Epidermal melanocyte (primary cell): ENCODE data around the gene EMILIN3.

ENCODE experiments used
- DNase-seq: peaks from one replicate; pipeline ENCODE4 v3.0.0; 2011; ENCODE audit warnings: low spot score; ENCODE audit not compliant: insufficient read length

The EMILIN3 gene

DNA sequence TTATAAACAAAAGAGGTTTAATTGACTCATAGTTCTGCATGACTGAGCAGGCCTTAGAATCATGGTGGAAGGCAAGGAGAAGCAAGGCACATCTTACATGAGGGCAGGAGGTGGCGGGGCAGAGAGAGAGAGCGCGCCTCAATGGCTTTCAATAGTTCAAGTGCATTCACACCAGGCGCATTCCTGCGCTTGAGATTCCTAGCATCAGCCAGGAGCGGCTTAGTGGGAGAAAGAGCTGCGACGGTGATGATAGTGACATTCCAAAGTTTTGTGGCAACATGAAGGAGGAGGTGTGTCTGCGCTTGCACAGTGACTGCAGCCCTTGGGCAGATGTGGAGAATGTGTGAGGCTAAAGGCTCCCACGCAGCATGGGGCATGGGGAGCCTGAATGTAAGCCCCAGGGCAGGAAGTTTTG lies 25.0 kb upstream of the EMILIN3 start:
- DNase-seq: no peak

DNA sequence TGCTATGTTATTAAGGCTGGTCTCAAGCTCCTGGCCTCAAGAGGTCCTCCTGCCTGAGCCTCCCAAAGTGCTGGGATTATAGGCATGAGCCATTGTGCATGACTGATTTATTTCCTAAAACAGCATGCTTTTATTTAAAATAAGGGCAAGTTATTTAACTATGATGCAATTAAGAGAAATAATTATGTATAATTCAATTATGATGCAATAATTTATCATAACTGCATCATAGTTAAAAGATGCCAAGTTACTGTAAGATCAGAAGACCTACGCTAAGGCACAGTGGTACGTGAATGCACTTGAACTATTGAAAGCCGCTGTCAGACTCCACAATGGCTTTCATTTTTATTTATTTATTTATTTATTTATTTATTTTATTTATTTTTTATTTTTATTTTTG lies 24.3 kb upstream of the EMILIN3 start:
- no peak for DNase-seq

DNA sequence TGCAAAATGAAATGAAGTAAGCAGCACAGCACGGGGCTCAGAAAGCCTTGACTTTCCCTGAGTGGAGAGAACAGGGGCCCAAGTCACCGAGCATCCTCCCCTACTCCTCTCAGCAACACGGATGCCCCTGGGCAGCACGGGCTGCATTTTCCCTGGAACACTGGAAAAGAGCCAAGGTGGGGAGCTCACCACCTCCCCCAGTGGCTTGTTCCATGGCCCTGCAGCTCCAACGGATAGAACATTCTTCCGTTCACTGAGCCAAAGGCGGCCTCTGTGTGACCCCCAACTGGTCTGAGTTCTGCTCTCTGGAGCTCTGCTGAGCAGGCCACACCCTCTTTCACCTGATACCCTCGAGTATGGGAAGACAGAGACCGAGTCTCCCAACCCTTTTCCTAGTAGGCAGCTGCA lies 20.8 kb upstream of the EMILIN3 start:
- DNase-seq: no peak

DNA sequence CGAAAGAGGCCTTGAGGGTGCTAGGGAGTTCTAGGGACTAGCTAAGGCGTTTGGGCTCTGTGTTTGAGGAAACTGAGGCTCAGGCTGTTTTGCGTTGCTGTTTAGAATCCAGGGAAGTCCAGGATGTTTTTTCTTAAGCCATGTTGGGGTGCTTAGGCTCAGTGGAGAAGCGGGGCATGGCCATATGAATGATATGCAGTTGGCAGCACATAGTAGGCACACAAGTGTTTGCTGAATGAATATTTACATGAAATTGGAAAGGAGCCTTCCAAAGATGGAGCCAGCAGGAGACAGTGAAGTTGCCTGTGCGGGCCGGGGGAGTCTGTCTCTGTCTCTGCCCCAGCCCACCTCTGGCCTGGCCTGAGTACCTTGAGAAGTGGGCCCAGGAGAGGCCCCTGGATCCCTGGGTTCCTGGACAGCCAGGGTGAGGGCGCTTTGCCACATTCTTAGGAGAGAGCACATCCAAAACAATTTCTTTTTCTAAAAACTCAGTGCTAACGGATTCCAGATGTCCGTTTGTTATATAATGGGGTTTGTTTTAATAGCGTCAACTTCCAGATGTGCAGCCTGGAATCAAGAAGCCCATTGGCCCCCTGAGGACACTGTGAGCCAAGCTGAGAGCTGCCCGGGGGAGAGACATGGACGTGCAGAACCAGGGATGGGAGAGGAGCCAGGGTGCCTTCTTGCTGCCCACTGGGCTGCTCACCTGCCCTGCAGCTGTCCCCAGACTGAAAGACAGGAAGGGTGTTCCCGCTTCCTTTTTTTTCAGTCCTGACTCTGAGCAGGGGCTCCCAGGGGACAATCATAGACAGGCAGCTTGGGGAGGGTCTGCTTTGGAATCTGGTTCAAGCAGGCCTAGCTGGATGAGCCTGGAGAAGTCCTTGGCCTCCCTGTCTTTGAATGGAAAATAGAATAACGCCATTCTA lies 20.1 kb upstream of the EMILIN3 start:
- DNase-seq: peak; percentile 71

DNA sequence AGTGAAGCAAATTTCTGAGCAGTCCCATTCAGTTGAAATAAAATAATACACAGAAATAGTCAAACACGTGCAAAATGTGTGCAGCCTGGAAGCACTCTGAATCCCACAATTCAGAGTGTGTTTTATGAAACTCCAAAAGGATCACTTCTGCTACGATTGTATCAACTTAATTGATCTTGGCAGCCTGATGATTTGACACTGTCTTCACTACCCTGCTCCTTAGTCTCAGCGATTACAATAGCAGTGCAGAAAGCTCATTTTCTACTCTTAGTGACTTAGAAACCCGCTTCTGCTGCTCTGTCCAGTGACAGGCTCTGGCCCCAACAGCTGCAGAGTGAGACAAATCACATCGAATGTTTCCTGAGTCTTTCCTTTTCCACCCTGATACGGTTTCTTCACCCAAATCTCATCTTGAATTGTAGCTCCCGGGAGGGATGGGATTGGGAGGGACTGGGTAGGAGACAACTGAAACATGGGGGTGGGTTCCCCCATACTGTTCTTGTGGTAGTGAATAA lies 16.2 kb upstream of the EMILIN3 start:
- no peak for DNase-seq

DNA sequence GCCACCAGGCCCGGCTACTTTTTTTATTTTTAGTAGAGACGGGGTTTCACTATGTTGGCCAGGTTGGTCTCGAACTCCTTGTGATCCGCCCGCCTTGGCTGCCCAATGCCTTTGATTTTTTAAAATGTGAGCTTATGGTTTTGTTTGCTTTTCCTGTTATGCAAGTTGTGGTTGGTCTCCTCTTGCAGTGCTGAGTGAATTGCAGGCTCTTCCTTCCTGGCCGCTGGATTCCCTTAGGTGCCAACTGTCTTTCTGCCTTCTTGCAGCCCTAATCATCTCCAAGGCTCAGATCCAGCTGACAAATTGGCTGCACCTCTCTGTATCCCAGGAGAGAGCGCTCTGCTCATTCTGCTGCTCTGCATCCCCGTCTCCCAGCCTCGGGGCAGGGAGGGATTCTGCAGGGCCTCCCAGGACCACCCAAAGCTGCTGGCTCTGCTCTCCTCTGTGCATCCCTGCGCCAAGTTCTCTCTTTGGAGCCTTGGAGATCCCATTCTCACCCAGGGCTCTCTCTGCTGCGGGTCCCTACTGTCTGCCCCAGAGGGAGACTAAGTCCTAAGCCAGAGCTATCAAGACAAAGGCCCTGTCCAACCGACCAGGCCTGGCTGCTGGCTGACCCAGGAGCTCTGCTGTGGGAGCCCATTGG lies 14.1 kb upstream of the EMILIN3 start:
- no peak for DNase-seq

DNA sequence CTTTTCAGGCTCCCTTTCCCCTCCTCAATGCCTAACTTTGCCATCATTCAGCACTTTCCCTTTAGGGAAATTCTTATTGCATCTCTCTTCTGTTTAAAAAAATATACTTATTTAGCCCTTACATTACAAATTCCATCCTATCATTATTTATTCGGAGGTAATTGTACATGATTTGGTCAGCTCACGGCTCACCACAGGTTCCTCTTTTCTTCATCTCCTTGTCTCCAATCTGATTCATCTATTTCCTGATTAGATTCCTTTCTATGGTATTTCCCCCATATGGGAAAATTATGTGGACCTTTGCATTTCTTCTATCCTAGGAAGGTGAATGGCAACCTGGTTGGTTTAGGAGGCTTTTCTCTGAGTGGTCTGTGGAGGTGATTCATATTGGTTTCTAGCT lies 12.9 kb upstream of the EMILIN3 start:
- no peak for DNase-seq

DNA sequence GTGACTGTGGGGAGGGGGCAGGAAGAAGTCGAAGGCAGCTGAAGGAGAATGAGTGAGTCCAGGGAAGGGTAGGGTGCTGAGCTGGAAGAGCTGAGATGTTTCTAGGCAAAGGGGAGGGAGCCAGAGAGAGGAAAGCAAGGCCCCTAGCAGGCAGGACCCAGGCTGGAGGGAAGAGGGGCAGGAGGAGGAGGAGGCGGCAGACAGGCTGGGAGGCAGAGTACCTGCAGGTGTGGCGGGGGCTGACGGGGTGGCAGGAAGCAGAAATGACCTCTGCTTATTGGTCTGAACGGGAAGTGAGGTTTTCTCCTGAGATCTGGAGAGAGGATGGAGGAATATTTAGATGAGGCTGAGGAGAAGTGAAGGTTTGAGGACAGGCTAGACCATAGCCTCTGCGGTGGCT lies 10.7 kb upstream of the EMILIN3 start:
- no peak for DNase-seq

DNA sequence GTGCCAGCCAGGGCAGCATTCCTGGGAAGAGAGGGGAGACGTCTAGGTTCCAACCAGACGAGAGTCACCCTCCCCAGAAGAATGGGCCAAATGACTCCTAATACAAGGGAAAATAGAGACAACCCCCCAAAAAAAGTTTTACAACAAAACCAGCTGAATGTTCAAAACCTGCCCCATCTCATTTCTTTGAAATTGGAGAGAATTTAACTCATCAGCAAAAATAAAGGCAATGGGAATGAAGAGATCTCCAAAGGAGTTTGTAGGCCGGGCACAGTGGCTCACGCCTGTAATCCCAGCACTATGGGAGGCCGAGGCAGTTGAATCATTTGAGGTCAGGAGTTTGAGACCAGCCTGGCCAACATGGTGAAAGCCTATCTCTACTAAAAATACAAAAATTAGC lies 9.7 kb upstream of the EMILIN3 start:
- DNase-seq: no peak

DNA sequence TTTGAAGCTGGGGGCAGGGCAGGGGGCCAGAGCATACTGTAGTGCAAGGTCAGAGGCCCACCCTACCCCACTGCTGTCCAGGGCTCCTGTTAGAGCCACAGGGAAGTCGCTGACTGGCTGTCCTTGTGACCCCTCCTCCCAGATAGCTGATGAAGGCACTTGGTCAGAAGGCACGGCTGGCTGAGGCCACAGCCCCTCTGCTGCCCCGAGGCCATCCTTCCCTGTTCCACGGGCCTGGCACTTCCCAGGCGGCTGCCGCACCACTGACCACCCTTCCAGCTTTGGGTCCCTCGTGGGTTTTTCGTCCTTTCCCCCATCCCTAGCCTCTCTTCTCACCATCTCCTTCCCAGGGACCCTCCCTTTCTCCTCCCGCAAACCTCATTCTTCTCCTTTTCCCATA lies 9.2 kb upstream of the EMILIN3 start:
- no peak for DNase-seq

DNA sequence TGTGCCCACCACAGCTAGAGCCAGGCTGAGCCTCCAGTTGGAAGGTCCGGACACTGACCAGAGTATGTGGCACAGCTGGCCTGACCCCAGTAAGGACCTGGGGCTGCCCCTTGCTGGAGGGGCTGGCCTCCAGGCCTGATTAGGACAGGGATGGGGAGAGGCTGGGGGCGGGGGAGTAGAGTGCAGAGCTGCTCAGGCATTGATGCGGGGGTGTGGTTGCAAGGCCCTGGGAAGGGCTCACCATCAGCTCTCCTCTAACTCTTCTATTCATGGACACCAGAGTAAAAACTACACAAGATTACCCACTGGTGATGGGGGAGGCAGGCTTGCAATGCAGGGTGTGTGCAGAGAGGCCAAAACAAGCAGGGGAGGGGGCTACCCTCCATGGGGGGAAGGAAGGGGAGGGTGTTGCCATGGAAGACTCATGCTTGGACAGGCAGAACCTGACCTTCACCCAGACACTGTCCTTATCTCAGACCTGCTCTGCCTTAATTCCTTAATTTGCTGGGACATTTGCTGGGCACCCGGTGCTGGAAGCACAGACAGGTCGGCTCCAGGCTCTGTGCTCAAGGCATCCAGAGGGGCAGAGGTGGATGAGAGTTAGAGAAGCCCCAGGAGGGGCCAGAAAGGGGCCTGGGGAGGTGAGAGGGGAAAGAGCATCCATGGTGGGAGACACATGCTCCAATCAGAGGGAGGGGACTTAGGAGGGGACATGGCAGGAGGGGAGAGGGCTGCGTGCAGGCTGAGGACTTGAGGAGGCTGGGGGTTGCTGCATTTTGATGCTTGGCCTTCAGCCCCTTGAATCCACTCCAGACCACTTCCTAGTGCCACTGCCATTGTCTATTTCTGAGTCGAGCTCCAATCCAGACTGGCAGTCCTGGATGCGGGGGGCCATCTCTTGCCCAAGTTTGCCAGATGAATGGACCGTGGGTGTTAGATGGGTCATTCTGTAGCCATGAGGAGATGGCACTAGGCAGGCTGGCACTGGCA lies 7.6 kb upstream of the EMILIN3 start:
- DNase-seq: no peak

DNA sequence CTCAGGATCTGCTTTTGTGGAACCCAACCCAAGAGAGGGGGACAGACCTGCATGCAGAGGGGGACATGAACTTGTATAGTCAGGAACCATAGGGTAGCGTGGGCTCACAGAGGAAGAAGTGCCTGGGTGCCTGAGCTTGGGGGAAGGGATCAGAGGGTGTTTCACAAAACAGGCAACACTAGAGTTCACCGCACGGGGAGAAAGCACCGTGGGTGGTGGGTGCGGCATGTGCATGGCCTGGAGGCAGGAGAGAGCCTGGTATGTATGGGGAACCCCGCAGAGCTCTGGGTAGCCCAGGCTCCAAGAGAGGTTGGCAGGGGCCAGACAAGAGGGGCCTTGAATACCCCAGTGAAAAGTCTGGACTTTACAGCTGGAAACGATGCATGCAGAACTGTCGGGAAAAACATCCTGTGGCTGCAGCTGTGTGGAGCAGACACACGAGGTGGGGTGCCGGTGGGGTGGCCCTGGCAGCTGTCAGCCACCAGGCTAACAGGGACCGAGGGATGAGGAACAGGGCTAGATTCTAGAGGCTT lies 6.7 kb upstream of the EMILIN3 start:
- no peak for DNase-seq

DNA sequence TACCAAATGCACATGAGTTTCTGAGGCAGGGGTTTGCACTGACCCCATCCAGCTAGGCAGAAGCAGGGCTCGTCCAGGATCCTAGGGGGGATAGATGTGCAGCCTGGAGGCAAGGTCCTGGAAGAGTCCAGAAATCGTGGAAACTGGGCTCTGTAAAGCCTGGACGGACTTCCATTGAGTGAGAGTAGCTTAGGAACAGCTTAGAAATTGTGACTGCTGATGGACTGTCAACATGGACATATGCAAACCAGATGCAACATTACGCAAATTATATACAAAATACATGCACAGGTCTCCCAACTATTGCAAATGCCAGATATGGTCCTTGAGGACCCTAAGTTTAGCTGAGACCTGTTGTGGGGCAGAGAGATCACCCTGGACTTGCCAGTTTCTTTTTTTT lies 4.8 kb upstream of the EMILIN3 start:
- DNase-seq: no peak

DNA sequence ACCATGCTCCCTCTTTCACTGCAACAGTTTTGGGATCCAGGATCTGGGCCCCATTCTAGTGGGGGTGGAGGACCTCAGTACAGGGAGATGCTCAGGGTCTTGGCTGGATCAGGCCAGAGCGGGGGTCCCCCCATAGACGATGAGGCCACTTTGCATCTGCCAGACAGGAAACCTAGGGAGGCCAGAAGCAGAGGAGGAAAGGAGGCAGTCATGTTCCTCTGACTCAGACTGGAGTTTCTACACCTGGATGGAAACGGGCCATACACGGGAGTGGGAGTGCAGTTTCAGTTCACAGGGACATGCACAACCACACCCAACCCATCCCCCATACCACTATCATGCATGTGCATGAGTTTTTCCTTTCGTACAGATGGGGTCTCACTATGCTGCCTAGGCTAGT lies 3.6 kb upstream of the EMILIN3 start:
- DNase-seq: no peak

DNA sequence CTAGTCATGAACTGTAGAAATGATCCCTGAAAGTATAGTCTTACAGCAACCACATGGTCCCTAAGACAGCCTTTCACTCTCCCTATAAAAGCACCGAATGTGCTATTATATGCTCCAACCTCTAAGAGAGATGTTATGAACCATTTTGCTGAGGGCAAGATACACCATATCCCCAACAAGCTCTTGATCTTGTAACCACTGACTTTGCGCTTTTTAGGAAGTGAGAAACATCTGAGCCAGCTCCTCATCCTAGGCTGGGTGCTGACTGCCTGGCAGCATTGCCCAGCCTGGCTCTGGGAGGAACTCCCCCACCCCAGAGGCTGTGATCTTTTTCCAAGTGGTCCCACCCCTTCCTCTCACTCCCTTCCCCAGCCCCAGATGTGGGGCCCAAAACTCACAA lies 3.1 kb upstream of the EMILIN3 start:
- DNase-seq: no peak

DNA sequence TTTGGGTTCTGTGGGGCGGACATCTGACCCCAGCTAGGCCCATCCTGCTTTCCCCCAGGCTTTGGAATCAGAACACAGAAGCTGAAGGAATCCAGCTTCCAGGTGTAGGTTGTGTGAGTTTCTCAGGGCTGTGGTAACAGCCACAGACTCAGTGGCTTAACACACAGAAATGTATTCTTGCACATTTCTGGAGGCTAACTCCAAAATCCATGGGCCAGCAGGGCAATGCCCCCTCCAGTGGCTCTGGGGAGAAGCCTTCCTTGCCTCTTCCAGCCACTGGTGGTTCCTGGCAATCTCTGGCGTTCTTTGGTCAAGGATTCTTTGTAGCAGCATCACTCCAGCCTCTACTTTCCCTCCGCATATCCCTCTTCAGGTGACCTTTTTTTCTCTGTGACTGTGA lies 1.3 kb upstream of the EMILIN3 start:
- DNase-seq: no peak

DNA sequence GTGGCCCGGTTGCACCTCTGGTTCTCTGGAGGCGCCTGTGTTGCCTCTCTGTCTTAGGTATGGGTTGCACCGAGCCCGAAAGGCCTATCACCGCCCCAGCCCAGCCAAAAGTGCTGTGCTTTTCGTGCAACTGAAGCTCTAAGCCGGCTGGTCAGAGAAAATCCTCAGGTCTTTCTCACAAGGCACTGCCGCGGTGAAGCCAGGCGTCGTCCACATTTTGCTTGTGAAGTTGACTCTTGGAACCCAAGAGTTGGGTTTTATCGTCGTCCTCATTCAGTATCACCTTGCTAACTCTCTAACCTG lies 726 bp upstream of the EMILIN3 start:
- DNase-seq: no peak

DNA sequence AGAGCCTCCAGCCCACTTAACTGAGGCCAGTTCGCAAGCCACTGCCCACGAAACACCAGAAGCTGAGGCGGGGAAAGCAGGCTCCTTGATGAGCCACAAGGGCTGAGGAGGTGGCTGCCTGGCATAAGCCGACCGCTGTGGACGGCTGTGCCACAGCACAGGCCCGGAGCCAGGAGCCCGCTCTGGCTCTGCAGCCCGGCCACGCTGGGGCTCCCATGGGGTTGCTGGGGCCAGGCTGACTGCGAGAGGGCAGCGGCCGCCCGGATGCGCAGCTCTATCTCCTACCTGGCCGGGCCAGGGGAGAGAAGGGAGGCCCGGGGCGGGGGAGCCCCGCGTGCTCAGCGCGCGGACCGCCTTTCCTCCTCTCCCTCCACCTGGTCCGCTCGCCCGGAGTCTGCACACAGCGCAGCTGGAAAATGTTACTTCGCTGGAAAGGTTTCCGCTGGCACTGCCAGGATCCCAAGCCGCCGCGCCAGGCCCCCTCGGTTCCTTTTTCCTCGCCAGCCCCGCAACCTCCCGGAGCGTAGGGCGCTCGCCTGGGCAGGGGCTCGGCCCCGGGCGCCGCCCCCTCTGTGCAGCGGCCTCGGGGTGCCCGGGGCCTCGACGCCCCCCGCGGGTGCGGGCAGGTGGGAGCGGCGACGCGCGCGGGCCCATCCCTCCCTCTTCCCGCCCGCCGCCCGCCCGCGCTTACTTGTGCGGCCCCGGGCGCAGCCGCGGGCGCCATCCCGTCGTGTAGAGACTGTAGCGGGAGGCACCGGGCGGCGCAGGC lies 657 bp downstream of the EMILIN3 start:
- no peak for DNase-seq

DNA sequence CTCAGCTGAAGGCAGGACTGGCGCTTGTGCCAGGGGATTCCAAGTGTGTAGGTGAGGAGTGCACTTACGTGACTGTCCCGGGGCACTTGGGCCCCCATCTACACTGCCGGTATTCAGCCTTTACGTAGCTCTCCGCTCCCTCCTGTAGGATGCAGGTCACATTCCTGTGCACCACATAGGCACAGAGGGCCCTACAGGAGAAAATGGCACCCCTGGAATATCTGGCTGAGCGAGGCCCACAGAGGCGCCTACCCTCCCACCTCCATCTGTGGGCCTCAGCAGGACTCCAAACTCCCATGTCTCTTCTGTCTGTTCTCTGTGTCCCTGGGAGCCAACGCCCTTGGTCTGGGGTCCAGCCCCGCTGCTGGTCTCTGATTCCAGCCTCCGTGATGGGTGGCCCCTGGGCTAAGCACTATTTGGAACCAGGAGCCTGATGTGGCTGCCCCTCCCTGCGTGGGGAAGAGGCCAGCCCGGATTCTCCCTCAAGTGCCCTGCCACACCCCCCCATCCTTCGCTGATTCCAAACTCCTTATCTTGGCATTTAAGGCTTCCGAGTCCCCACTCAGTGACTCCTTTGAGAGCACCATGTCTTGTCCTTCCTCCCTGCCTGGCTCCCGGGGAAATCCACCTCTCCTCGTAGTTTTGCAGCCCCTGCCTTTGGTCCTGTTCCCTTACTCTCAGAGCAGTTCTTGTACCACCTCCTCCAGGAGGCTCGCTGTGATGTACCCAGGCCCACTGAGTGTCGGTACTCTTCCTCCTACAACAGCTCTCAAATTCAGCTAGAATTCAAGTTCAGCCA lies 1.5 kb downstream of the EMILIN3 start:
- DNase-seq: no peak
